Mesendoderm (in vitro differentiated cells): Measurements from ENCODE around the gene TMEM170A.

Experiments used
- DNase-seq: peaks from one replicate; pipeline ENCODE4 v3.0.0; 2013
- H2AK5ac ChIP-seq: 2 replicates; pipeline ENCODE4 v1.6.1; 2013; ENCODE audit warnings: low read length, inconsistent platforms
- H2BK120ac ChIP-seq: 2 replicates; pipeline ENCODE4 v1.6.1; 2013; ENCODE audit warnings: low read depth, mild to moderate bottlenecking, low read length, moderate library complexity, mixed read lengths
- H2BK15ac ChIP-seq: replicated peaks from 2 replicates; pipeline ENCODE4 v1.6.1; 2013; ENCODE audit warnings: low read depth, mild to moderate bottlenecking, moderate library complexity
- H2BK5ac ChIP-seq: 2 replicates; pipeline ENCODE4 v1.6.1; 2013; ENCODE audit warnings: low read length, inconsistent platforms
- H3K18ac ChIP-seq: 2 replicates; pipeline ENCODE4 v1.6.1; 2013; ENCODE audit warnings: mild to moderate bottlenecking, low read length, mixed read lengths
- H3K23ac ChIP-seq: one replicate; pipeline ENCODE4 v1.6.1; 2013; ENCODE audit warnings: low read length
- H3K27ac ChIP-seq: 2 replicates; pipeline ENCODE4 v1.5.1; 2013; ENCODE audit warnings: low read depth, mild to moderate bottlenecking, inconsistent platforms, low read length, moderate library complexity
- H3K27me3 ChIP-seq: 2 replicates; pipeline ENCODE4 v1.6.1; 2013; ENCODE audit warnings: low read length, control low read depth, mild to moderate bottlenecking, inconsistent platforms; ENCODE audit not compliant: insufficient read depth, poor library complexity
- H3K36me3 ChIP-seq: 2 replicates; pipeline ENCODE4 v1.6.1; 2013; ENCODE audit warnings: low read length, inconsistent platforms; ENCODE audit not compliant: control insufficient read depth, insufficient read depth
- H3K4ac ChIP-seq: one replicate; pipeline ENCODE4 v1.6.1; 2013; ENCODE audit warnings: low read depth, mild to moderate bottlenecking, low read length, moderate library complexity
- H3K4me1 ChIP-seq: 2 replicates; pipeline ENCODE4 v1.6.1; 2013; ENCODE audit warnings: low read depth, low read length, inconsistent platforms; ENCODE audit not compliant: control insufficient read depth
- H3K4me2 ChIP-seq: 2 replicates; pipeline ENCODE4 v1.6.1; 2013; ENCODE audit warnings: low read length
- H3K4me3 ChIP-seq: 2 replicates; pipeline ENCODE4 v1.5.1; 2013; ENCODE audit warnings: mild to moderate bottlenecking, low read length
- H3K56ac ChIP-seq: one replicate; pipeline ENCODE4 v1.6.1; 2013; ENCODE audit warnings: low read length
- H3K79me1 ChIP-seq: 2 replicates; pipeline ENCODE4 v1.6.1; 2013; ENCODE audit warnings: low read length, inconsistent platforms
- H3K79me2 ChIP-seq: 2 replicates; pipeline ENCODE4 v1.6.1; 2013; ENCODE audit warnings: mild to moderate bottlenecking, low read length; ENCODE audit not compliant: control insufficient read depth, insufficient read depth
- H3K9ac ChIP-seq: 2 replicates; pipeline ENCODE4 v1.6.1; 2013; ENCODE audit warnings: low read length, inconsistent platforms
- H4K5ac ChIP-seq: one replicate; pipeline ENCODE4 v1.6.1; 2013; ENCODE audit warnings: low read length
- H4K8ac ChIP-seq: one replicate; pipeline ENCODE4 v1.6.1; 2013; ENCODE audit warnings: low read depth, mild to moderate bottlenecking, control low read depth, low read length, moderate library complexity
- WGBS: extraction: QIAGEN DNeasy Blood & Tissue Kit; methylation state at CpG from one replicate; pipeline ENCODE4 v1.1.7; 2013; ENCODE audit warnings: low lambda C conversion rate, missing lambda C conversion rate; ENCODE audit not compliant: insufficient coverage; ENCODE audit errors: extremely low coverage; 5-methylcytosine and 5-hydroxymethylcytosine counted together

The TMEM170A gene

GRCh38 chr16:75479421-75479990 lies 15.0 kb upstream of the TMEM170A start:
- Histone ChIP-seq H3K4me3 (no peak overlapping the region), H3K79me2 (no peaks in the 10 kb centered on the region), H3K4me1 (no peaks in the 10 kb centered on the region), H3K4ac (no peak overlapping the region), H3K9ac (no peak overlapping the region), H4K8ac (no peak overlapping the region), H3K27me3 (no peaks in the 10 kb centered on the region), H3K4me2 (no peak overlapping the region), H3K18ac (no peak overlapping the region), H2BK15ac (no peak overlapping the region), H2AK5ac (no peak overlapping the region), H3K23ac (no peak overlapping the region), H3K36me3 (peaks cover 2% of the 10 kb centered on the region), H3K56ac (no peak overlapping the region), H2BK5ac (no peak overlapping the region), H3K27ac (no peak overlapping the region), H4K5ac (no peak overlapping the region), H3K79me1 (no peaks in the 10 kb centered on the region), H2BK120ac (no peak overlapping the region)
- no peak for DNase-seq
- no CpG with 5 or more reads among the region's 47 CpGs for WGBS

- Histone ChIP-seq H3K4me1 (no peaks in the 10 kb centered on the region), H3K4me2 (no peak overlapping the region), H4K8ac (no peak overlapping the region), H3K9ac (no peak overlapping the region), H2BK15ac (no peak overlapping the region), H2BK5ac (no peak overlapping the region), H3K4me3 (no peak overlapping the region), H3K27ac (no peak overlapping the region), H3K4ac (no peak overlapping the region), H2AK5ac (no peak overlapping the region), H3K79me1 (no peaks in the 10 kb centered on the region), H3K36me3 (peaks cover 2% of the 10 kb centered on the region), H2BK120ac (no peak overlapping the region), H4K5ac (no peak overlapping the region), H3K79me2 (no peaks in the 10 kb centered on the region), H3K27me3 (no peaks in the 10 kb centered on the region), H3K56ac (no peak overlapping the region), H3K23ac (no peak overlapping the region), H3K18ac (no peak overlapping the region)
- DNase-seq = no peak
- no CpG with 5 or more reads among the region's 80 CpGs for WGBS
These were observed 14.2 kb upstream of the TMEM170A start for GRCh38 chr16:75478480-75479345.

GRCh38 chr16:75477680-75478473 lies 13.4 kb upstream of the TMEM170A start:
- Histone ChIP-seq H4K8ac (no peak overlapping the region), H3K4me2 (no peak overlapping the region), H3K18ac (no peak overlapping the region), H3K4me3 (no peak overlapping the region), H2BK15ac (no peak overlapping the region), H3K4ac (no peak overlapping the region), H3K36me3 (peaks cover 2% of the 10 kb centered on the region), H3K4me1 (no peaks in the 10 kb centered on the region), H2BK120ac (no peak overlapping the region), H3K56ac (no peak overlapping the region), H4K5ac (no peak overlapping the region), H2BK5ac (no peak overlapping the region), H3K79me2 (no peaks in the 10 kb centered on the region), H3K9ac (no peak overlapping the region), H3K79me1 (no peaks in the 10 kb centered on the region), H3K27me3 (no peaks in the 10 kb centered on the region), H2AK5ac (no peak overlapping the region), H3K23ac (no peak overlapping the region), H3K27ac (no peak overlapping the region)
- no CpG with 5 or more reads among the region's 4 CpGs for WGBS
- DNase-seq = no peak

- Histone ChIP-seq H4K8ac (no peak overlapping the region), H3K4ac (no peak overlapping the region), H3K9ac (no peak overlapping the region), H2AK5ac (no peak overlapping the region), H3K4me2 (no peak overlapping the region), H3K79me2 (no peaks in the 10 kb centered on the region), H2BK5ac (no peak overlapping the region), H3K27me3 (no peaks in the 10 kb centered on the region), H3K36me3 (peaks cover 2% of the 10 kb centered on the region), H2BK15ac (no peak overlapping the region), H3K27ac (no peak overlapping the region), H3K4me1 (no peaks in the 10 kb centered on the region), H3K23ac (no peak overlapping the region), H3K79me1 (no peaks in the 10 kb centered on the region), H2BK120ac (no peak overlapping the region), H3K56ac (no peak overlapping the region), H3K18ac (no peak overlapping the region), H3K4me3 (no peak overlapping the region), H4K5ac (no peak overlapping the region)
- no CpG with 5 or more reads among the region's 8 CpGs for WGBS
- DNase-seq = no peak
These were observed 12.3 kb upstream of the TMEM170A start for GRCh38 chr16:75476817-75477216.

GRCh38 chr16:75475420-75475847 lies 10.9 kb upstream of the TMEM170A start:
- H3K4ac ChIP-seq = no peak overlapping the region
- no peak overlapping the region for H3K9ac ChIP-seq
- H3K79me2 ChIP-seq = no peaks in the 10 kb centered on the region
- no peak overlapping the region for H4K8ac ChIP-seq
- H3K27me3 ChIP-seq = no peaks in the 10 kb centered on the region
- H3K56ac ChIP-seq = no peak overlapping the region
- no peak overlapping the region for H3K4me2 ChIP-seq
- no peak for DNase-seq
- H3K4me3 ChIP-seq = no peak overlapping the region
- no peak overlapping the region for H2AK5ac ChIP-seq
- peaks cover 2% of the 10 kb centered on the region for H3K36me3 ChIP-seq
- H2BK5ac ChIP-seq = no peak overlapping the region
- no CpG with 5 or more reads among the region's 2 CpGs for WGBS
- no peaks in the 10 kb centered on the region for H3K4me1 ChIP-seq
- no peak overlapping the region for H2BK120ac ChIP-seq
- H2BK15ac ChIP-seq = no peak overlapping the region
- H3K27ac ChIP-seq = no peak overlapping the region
- H4K5ac ChIP-seq = no peak overlapping the region
- no peak overlapping the region for H3K18ac ChIP-seq
- H3K23ac ChIP-seq = no peak overlapping the region
- no peaks in the 10 kb centered on the region for H3K79me1 ChIP-seq
